K562 (cell line): ENCODE results near the gene BIK. TPM values are rescaled to one million over a fixed set of nuclear protein-coding genes. Genes with fewer than 3 reads are reported as not detected.

Experiments
- ADNP ChIP-seq: fragments of 200-800 bp; sonication (Bioruptor generic); IDR thresholded peaks from 2 replicates; pipeline ENCODE4 v1.6.1; 2016; ENCODE audit warnings: missing genetic modification characterization, missing compliant biosample characterization
- BCOR ChIP-seq: fragments of 450-650 bp; IDR thresholded peaks from 2 replicates; pipeline ENCODE4 v1.6.1; 2016
- CTBP1 ChIP-seq: fragments of 450-650 bp; IDR thresholded peaks from 2 replicates; pipeline ENCODE4 v1.6.1; 2016; ENCODE audit warnings: borderline replicate concordance
- EGR1 ChIP-seq: fragments of 450-650 bp; conservative IDR thresholded peaks from 2 replicates; pipeline ENCODE4 v1.6.1; 2017; ENCODE audit warnings: mild to moderate bottlenecking
- KDM1A ChIP-seq, 2 experiments: fragments of 450-650 bp; IDR thresholded peaks; 2 replicates each; pipeline ENCODE4 v1.6.1; 2016; ENCODE audit warnings: mild to moderate bottlenecking in 2 of 2
- LEF1 ChIP-seq: fragments of 450-650 bp; IDR thresholded peaks from 2 replicates; pipeline ENCODE4 v1.6.1; 2016; ENCODE audit warnings: mild to moderate bottlenecking
- MAFK ChIP-seq: IDR thresholded peaks from 2 replicates; pipeline ENCODE4 v1.6.1; 2011; ENCODE audit warnings: low read length, improper control_type of control experiment
- NKRF ChIP-seq: fragments of 450-650 bp; IDR thresholded peaks from 2 replicates; pipeline ENCODE4 v1.6.1; 2016; ENCODE audit warnings: borderline replicate concordance
- NONO ChIP-seq, 2 experiments: fragments of 200-400 bp in 1 of 2; fragments of 450-650 bp in 1 of 2; formaldehyde crosslinking in 1 of 2; IDR thresholded peaks; 2 replicates each; pipeline ENCODE4 v1.6.1; 2017; ENCODE audit warnings: low read depth in 2 of 2, mild to moderate bottlenecking in 2 of 2, moderate library complexity in 2 of 2, low read length in 1 of 2
- NR4A1 ChIP-seq, 2 experiments: fragments of 250-450 bp in 1 of 2; fragments of 450-650 bp in 1 of 2; sonication (Bioruptor Pico) in 1 of 2; IDR thresholded peaks; 2 replicates each; pipeline versions ENCODE4 v1.4.0 to v1.6.1; 2016 to 2020; ENCODE audit warnings: mild to moderate bottlenecking in 2 of 2, missing compliant biosample characterization in 1 of 2, missing genetic modification characterization in 1 of 2, moderate library complexity in 1 of 2
- NUFIP1 ChIP-seq: fragments of 450-650 bp; IDR thresholded peaks from 2 replicates; pipeline ENCODE4 v1.6.1; 2018; ENCODE audit not compliant: partially characterized antibody
- PTBP1 ChIP-seq: fragments of 200-400 bp; formaldehyde crosslinking; IDR thresholded peaks from 2 replicates; pipeline ENCODE4 v1.6.1; 2017; ENCODE audit warnings: low read depth, low read length
- PURB ChIP-seq: sonication (generic); formaldehyde crosslinking; IDR thresholded peaks from 2 replicates; pipeline ENCODE4 v1.9.0; 2021; ENCODE audit warnings: low read depth, mild to moderate bottlenecking, missing genetic modification reagents
- THRAP3 ChIP-seq: fragments of 450-650 bp; IDR thresholded peaks from 2 replicates; pipeline ENCODE4 v1.6.1; 2016; ENCODE audit warnings: mild to moderate bottlenecking, inconsistent platforms, borderline replicate concordance
- USF2 ChIP-seq: sonication (generic); formaldehyde crosslinking; IDR thresholded peaks from 2 replicates; pipeline ENCODE4 v1.5.0; 2020; ENCODE audit warnings: missing genetic modification reagents
- ZFX ChIP-seq: sonication (generic); formaldehyde crosslinking; IDR thresholded peaks from 2 replicates; pipeline ENCODE4 v1.8.0; 2022; ENCODE audit warnings: mild to moderate bottlenecking, missing genetic modification reagents, moderate library complexity
- ZHX1 ChIP-seq: fragments of 150-350 bp; conservative IDR thresholded peaks from 2 replicates; pipeline ENCODE4 v1.6.1; 2014; ENCODE audit warnings: low read length
- ZNF133 ChIP-seq: fragments of 250-450 bp; sonication (Bioruptor Pico); IDR thresholded peaks from 2 replicates; pipeline ENCODE4 v1.4.0; 2020; ENCODE audit warnings: mild to moderate bottlenecking
- ZNF143 ChIP-seq: sonication (generic); formaldehyde crosslinking; IDR thresholded peaks from 2 replicates; pipeline ENCODE4 v1.9.0; 2022; ENCODE audit warnings: mild to moderate bottlenecking, missing genetic modification reagents
- ZNF445 ChIP-seq: fragments of 250-450 bp; sonication (Bioruptor Pico); IDR thresholded peaks from 2 replicates; pipeline ENCODE4 v1.4.0; 2020; ENCODE audit warnings: low read depth, mild to moderate bottlenecking, moderate library complexity
- polyA plus RNA-seq, 8 experiments: library from polyadenylated mRNA; depleted of rRNA in 4 of 8; stranded (reverse) in 5 of 8; unstranded in 3 of 8; fragments of >200 nt; fragmentation: Nextera tagmentation in 2 of 8; fragmentation: Illumina TruSeq in 1 of 8; extraction: Ambion mirVana in 2 of 8; extraction: Trizol in 1 of 8; gene quantifications; 2 replicates each; pipeline versions ENCODE4 v1.2.1 to v1.2.3, GENCODE V29; 2011 to 2014; ENCODE audit warnings: inconsistent platforms in 1 of 8, missing spikeins in 1 of 8
- total RNA-seq, 7 experiments: library from RNA; depleted of rRNA in 6 of 7; stranded (reverse); fragments of >200 nt in 6 of 7; fragmentation: Illumina TruSeq in 2 of 7; extraction: Trizol in 2 of 7; gene quantifications; 2 replicates each; pipeline versions ENCODE4 v1.2.1 to v1.2.3, GENCODE V29; 2011 to 2021; ENCODE audit warnings: low replicate concordance in 1 of 7

BIK gene
- total and polyA plus RNA-seq, 9 of the 15 experiments (the other 6 are each of a cell fraction or from before 2014, with no cell fraction given) = 0.08 to 0.23 (median 0.18) TPM; not detected in 4

GRCh38 chr22:43162412-43163150 lies 52.0 kb downstream of the BIK start (continued):
- no peak for TF ChIP-seq ZNF143 (CRISPR knock-in tag)
- no peak for TF ChIP-seq NUFIP1
- TF ChIP-seq CTBP1 = no peak
- no peak for TF ChIP-seq NKRF
- TF ChIP-seq ZNF133 (CRISPR knock-in tag) = no peak
- no peak for TF ChIP-seq THRAP3
- TF ChIP-seq ZHX1 = no peak
- no peak for TF ChIP-seq NONO (IDR thresholded peaks at IDR 0.05; ENCODE audit: low read depth in 2 of 2, low read length in 1 of 2)
- TF ChIP-seq PURB (CRISPR knock-in tag) = no peak
- TF ChIP-seq MAFK = no peak
- no peak for TF ChIP-seq USF2
- no peak for TF ChIP-seq ZNF445 (CRISPR knock-in tag)
- TF ChIP-seq PTBP1 = no peak
- no peak for TF ChIP-seq ZFX (CRISPR knock-in tag)
- peak; percentile 74 for TF ChIP-seq BCOR
- TF ChIP-seq KDM1A (IDR thresholded peaks at IDR 0.05) = peak in 1 of 2 experiments; percentile 54; a peak in 1 of 4 replicates
- TF ChIP-seq LEF1 = no peak
- no peak for TF ChIP-seq EGR1
- peak; percentile 54 for TF ChIP-seq ADNP
- no peak for TF ChIP-seq NR4A1 (CRISPR knock-in tag; IDR thresholded peaks at IDR 0.05)
- no peak for TF ChIP-seq NR4A1 (tag; IDR thresholded peaks at IDR 0.05)
